Umbilical cord (tissue), 2 donors: ENCODE measurements around the gene PLAC9. TPM values are rescaled to one million over a fixed set of nuclear protein-coding genes. Genes with fewer than 3 reads are reported as not detected.
"Not testable (repeated sequence)": the region's sequence is repeated elsewhere in the genome, so short reads cannot be mapped to it uniquely, and the experiment has no call there.

Experiments
- DNase-seq: peaks from one replicate; pipeline ENCODE4 v3.0.0-alpha.2; 2015; ENCODE audit warnings: low spot score
- total RNA-seq: library from RNA; depleted of rRNA; stranded (reverse); fragments of >200 nt; gene quantifications from one replicate; pipeline ENCODE4 v1.2.3, GENCODE V29; 2014; ENCODE audit warnings: low replicate concordance; ENCODE audit not compliant: insufficient read depth

PLAC9 gene, protein sequence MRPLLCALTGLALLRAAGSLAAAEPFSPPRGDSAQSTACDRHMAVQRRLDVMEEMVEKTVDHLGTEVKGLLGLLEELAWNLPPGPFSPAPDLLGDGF
- 169 TPM for total RNA-seq

DNA sequence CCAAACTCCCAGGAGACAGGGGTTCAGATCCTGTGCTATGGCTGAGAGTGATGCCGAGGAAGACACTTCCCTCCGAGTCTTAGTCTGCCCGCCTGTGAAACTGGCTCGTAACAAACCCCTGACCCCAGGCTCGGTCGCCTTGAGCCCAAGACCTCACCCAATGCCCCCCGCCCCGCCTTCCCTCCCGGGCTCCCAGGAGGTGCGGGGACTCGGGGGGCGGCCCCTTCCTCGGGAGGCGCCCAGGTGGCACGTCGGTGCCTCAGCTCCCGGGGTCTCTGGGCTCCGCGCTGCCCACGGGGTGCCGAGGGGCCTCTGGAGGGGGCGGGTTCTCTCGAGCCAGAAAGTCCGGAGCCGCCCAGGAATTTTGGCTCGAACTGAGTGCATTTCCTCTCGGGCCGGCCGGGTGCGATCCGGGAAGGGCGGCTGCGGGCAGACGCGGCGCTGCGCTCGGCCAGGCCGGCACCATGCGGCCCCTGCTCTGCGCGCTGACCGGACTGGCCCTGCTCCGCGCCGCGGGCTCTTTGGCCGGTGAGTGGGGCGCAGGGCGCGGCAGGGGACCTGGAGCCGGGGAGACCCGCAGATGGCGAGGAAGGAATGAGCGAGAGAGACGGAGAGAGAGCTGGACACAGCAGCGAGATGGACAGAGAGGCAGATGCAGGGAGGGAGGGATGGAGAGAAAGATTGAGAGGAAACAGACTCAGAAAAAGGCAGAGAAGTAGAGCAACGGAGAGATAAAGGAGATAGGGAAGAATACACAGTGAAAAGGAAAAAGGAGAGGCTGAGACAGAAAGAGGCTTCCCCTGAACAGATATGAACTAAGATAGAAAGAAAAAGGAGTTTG, at the start of gene PLAC9:
Gene PLAC9, plus strand, starts transcription at position 432 of the 841 bp plus-strand sequence. Its CDS starts 33 bp downstream, at position 465.
- peak; percentile 76 for DNase-seq

DNA sequence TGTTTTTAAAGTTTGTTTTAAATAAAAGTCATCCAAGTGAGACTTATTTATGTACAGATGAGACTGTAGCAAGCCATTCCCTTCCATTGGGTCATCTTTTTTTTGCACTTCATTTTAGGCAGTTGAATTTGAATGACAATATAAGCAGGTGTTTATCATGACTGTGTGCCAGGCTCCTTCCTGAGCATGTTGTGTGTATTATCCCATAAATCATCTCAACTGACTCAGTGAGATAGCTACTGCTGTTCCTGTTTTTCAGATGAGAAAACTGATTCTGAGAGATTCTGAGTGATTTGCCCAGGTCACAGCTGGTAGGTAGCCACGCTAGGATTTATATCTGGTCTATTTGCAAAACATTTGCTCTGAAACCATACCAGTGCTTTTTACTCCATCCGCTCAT, 42.4 kb upstream of the PLAC9 start:
- DNase-seq = no peak

DNA sequence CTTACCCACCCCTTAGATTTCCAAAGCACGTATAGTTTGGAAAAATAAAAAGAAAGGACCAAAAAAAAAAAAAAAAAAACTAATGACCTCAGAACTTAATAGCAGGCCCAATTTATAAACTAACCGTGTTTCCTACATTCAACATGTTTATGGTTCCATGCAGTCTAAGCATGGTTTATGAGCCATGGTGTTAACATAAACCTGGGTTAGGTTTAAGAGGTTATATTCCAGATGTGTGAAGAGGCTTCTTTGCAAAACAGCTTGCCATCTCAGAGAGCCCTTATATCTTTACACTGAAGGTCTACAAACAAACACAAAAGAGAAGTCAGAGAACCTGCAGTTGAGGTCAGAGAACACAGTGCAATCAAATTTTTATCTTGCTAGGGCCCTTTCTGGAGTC, 38.3 kb upstream of the PLAC9 start:
- no peak for DNase-seq

DNA sequence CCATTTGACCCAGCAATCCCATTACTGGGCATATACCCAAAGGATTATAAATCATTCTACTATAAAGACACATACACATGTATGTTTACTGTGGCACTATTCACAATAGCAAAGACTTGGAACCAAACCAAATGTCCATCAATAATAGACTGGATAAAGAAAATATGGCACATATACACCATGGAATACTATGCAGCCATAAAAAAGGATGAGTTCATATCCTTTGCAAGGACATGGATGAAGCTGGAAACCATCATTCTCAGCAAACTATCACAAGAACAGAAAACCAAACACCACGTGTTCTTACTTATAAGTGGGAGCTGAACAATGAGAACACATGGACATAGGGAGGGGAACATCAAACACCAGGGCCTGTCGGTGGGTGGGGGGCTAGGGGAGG, 34.3 kb upstream of the PLAC9 start:
- DNase-seq = not testable (repeated sequence)

DNA sequence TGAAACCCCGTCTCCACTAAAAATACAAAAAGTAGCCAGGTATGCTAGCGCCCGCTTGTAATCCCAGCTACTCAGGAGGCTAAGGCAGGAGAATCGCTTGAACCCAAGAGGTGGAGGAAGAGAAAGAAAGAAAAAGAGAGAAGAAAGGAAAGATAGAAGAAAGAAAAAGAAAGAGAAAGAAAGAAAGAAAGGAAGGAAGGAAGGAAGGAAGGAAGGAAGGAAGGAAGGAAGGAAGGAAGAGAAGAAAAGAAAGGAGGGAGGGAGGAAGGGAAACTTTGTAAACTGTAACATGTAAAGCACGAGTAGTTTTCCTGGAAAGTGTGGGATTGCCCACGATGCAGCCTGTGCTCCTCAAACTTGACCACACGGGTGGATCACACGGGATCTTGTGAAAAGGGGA, 33.2 kb upstream of the PLAC9 start:
- DNase-seq = not testable (repeated sequence)

DNA sequence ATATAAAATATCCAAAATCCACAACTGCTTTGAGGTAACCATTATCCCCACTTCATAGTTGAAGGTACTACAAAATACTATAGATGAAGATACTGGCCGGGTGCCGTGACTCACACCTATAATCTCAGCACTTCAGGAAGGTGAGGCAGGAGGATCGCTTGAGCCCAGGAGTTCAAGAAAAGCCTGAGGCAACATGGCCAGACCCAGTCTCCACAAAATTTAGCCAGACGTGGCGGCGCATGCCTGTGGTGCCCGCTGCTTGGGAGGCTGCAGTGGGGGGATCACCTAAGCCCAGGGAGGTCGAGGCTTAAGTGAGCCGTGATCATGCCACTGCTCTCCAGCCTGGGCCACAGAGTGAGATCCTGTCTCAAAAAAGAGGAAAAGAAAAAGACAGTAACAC, 32.4 kb upstream of the PLAC9 start:
- no peak for DNase-seq

DNA sequence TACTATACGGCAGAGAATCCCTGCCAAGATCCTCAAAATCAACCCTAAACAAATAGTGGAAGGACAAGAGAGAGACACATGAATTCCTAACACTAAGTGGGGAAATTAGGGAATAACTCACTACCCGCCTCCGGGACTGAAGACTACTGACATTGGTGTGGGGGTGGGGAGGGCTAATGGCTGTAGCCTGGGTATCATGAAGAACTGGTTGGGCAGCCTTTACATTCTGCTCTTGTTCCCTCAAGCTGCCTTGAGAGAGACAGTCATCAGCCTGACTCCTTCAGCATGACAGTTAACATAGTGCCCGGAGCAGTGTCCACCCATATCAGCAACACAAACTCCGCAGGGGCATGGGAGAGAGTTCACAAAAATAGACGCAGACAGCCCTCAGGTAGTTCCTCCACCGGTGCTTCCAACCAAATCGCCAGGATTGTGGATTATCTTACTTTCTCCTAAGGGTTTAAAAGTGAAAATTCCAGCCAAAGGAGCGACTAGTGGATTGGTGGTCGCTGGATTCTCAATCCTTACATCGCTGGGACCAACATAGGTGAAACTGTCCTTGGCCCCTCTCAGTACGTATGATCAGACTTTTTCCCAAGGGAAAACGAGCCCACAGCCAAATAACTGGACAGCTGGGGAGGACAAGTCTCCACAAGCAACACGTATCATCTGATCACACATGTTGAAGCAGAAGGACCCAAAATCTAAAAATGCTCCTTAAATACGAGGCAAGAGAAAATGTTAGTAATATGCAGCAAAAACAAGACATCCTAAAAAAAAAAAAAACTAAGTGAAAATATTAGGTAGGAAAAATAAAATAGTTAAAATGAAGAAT, 31.5 kb upstream of the PLAC9 start:
- no peak for DNase-seq

DNA sequence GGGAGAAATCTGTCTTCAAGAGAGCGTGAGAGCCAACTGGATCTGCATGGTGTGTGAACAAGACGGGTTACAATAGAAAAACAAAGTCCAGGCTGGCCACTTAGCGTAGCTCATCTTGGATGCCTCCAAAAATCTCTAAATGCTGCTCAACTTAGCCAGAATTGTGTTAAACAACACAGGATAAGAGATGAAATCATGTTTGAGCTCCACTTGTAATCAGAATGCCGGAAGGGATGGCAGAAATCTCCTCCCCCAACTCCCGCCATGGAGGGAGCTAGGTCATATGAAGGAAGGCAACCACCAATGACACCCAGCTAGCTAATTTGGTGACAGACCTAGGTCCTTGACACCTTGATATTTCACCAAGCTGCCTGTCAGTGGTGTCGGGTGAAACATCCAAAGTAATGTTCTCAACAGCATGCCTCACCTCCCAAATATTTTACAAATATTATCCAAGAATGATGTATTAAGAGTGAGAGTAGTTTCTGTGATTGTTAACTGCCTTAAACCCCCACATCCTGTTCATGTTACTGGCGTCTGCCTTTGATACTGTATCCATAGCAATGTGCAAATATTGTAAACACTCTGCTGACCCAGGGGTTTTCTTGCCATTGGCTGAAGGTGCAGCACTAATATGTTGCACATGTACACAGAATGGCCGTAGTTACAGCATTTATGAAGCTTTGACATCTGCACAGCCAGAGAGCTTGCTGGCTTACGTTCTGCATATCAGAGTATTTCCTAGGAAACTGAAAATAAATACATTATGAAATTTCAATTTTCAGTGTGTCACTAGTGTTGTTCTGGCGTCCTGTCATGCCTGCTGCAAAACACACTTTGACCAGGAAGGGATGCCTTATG, 28.2 kb upstream of the PLAC9 start:
- peak; percentile 88 for DNase-seq

DNA sequence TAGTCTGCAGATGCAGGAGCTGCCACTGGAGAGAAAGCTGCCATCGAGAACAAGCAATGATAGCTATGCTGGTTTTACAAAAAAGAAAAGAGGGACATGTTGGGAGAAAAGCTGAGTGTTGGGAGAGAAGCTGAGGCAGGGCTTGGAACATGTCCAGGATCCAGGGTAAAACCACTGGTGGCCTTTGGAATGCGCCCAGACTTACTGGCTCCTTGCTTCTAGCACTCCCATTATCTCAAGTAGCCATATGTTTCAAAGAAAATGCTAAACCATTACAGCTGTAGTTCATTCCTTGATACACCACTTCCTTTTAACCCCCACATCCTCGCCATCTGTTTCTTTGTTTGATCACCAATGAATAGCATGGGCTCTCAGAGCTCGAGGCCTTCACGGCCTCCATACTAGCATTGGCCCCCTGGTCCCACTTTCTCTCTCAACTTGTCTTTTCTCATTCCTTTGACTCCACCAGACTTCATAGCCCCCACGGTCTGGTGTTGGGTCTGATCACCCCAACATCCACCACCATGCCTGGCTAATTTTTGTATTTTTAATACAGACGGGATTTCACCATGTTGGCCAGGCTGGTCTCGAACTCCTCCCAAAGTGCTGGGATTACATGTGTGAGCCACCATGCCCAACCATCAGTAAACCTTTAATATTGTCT, 23.8 kb upstream of the PLAC9 start:
- no peak for DNase-seq

DNA sequence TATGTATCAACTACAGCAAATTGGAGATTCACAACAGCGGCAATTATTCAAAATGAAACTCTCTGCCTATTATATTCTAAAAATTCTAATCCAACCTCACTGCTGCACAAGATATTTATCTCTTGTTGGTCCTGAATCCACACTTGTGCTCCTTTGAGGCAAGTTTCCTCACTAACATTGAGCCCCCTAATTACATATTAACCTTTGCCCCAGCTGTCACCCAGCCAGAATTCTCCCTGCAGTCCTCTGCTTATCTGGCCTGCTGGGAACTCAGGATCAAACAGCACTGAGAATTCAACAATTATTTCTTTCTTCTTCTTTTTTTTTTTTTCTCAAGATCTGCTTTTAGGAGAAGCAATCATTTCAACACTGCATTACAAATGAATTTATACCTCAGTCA, 21.5 kb upstream of the PLAC9 start:
- DNase-seq = no peak

DNA sequence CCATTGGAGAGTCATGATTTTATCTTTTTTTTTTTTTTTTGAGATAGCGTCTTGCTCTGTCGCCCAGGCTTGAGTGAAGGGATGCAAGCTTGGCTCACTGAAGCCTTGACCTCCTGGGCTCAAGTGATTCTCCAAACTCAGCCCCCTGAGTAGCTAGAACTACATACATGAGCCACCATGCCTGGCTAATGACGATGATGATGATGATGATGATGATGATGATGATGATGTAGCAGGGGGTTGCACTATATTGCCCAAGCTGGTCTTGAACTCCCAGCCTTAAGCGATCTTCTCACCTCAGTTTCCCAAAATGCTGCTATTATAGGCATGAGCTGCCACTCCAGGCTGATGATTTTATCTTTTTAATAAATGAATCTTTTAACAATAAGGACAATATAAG, 13.9 kb upstream of the PLAC9 start:
- DNase-seq = no peak

DNA sequence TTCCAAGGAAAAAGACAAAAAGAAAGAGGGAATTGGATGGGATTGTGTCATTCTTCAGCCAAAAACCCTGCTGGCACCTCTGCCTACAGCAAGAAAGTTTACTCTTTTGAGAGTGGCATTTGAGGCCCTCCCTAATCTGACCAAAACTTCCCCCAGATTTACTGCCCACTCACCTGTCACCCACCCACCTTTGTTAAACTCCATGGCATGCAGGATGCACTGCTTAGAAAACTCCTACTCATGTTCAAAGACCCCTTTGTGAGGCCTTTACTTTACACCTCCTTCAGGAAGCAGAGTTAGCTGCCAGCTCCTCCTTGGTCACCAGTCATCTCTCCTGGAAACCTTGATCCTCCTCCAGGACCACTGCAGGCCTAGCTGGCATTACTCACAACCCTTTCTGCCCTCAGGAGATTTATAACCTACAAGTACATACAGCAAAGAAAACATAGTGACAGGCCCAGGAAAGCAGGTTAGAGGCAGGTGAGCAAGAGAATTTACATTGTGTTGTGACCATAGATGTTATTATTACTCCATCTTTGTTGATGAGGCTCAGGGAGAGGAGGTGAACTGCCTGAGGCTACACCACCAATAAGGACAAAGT, 10.3 kb upstream of the PLAC9 start:
- DNase-seq = no peak

DNA sequence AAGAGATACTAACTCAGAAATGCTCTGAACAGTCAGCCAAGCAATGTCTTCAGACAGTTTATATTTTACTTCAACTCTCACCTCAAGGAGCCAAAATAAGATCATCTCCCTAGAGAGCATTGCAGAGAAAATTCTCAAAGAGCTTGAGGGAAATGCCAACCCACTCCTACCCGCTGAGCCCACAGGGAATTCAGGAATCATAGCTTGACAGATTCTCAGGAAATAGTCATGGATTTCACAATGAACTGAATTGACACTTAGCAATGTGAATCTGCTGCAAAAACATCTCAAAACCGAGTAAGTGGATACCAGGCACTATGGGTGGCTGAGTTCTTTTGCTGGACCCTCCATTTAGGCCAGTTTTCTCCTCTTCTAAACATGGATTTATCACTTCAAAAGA, 9.8 kb upstream of the PLAC9 start:
- no peak for DNase-seq

DNA sequence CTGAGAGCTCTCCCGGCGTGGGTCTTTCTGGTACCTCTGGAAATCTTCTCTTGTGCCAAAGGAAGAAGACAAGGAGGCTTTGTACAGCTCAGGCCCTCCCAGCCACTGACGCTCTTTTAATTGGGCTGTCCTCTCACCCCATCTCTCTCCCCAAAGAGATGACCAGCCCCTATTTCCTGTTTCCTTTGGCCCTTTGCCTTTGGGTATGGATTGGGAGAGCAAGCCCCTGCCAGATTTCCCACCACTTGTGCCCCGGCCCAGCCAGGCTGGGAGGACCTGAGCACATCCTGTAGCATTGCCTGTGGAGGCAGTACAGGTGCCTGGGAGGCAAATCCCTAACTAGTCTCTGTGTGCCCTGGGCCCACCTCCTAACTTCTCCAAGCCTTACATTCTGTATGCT, 5.7 kb upstream of the PLAC9 start:
- DNase-seq = no peak

DNA sequence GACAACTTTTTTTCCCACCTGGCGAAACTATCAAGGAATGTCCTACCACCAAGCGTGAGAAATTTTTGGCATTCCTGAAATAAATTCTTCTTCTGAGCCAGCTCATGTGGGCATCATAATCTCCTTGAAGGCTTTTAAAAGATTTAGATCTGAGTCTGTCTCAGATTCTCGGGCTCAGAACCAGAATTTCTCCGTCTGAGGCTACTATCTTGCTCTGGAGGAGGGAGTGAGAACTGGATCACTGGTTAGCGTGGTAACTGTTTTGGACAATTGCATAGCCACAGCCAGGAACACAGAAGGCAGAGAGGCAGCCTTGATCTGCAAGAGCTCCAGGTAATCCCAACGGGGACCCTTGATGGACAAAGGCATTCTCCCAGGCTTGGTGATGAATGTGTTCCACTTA, 1.0 kb upstream of the PLAC9 start:
- DNase-seq = no peak

DNA sequence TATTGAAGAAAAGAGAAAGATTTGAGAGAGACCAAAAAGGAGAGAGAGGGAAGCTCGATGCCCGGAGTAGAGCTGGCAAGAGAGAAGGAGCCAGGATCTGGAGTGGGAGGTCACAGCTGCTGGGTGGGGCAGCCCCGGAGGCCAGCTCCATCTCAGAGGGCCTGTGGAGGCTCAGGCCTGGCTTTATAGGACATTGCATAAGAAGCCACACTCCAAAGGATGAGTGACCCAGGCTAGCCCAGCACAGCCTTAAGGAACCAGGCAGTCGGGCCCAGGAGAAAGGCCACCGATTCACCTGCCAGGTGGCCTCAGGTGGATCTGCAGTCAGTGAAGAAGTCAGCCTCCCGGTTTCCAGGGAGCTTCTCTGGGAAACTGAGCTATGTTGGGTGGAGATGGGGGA, 676 bp downstream of the PLAC9 start:
- DNase-seq = peak; percentile 82

DNA sequence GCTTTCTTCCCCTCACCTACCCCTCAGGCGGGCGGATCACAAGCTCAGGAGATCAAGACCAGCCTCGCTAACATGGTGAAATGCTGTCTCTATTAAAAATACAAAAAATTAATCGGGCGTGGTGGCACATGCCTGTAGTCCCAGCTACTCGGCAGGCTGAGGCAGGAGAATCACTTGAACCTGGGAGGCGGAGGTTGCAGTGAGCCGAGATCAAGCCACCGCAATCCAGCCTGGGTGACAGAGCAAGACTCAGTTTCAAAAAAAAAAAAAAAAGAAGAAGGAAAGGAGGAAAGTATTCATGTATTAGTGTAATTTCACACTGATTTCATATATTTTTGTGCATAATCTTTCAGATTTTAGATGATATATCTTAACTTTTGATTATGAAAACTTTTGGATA, 1.2 kb downstream of the PLAC9 start:
- not testable (repeated sequence) for DNase-seq

DNA sequence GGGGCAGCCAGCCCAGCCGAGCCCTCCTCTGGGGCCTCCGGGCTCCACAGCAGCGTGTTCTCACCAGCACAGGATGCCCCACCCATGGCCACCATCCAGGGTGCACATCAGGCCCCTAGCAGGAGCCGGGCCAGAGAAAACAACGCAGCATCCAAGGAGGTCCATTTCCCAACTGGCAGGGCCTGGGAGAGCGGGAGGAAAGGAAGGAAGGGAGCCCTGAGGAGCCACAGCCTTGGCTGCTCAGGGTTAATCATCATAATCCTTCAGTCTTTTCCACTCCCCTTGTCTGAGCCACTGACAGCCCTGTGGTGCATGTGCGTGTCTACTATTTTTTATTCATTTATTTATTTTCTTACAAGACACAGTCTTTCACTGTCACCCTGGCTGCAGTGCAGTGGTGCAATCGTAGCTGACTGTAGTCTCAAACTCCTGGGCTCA, 3.6 kb downstream of the PLAC9 start:
- peak; percentile 98 for DNase-seq

DNA sequence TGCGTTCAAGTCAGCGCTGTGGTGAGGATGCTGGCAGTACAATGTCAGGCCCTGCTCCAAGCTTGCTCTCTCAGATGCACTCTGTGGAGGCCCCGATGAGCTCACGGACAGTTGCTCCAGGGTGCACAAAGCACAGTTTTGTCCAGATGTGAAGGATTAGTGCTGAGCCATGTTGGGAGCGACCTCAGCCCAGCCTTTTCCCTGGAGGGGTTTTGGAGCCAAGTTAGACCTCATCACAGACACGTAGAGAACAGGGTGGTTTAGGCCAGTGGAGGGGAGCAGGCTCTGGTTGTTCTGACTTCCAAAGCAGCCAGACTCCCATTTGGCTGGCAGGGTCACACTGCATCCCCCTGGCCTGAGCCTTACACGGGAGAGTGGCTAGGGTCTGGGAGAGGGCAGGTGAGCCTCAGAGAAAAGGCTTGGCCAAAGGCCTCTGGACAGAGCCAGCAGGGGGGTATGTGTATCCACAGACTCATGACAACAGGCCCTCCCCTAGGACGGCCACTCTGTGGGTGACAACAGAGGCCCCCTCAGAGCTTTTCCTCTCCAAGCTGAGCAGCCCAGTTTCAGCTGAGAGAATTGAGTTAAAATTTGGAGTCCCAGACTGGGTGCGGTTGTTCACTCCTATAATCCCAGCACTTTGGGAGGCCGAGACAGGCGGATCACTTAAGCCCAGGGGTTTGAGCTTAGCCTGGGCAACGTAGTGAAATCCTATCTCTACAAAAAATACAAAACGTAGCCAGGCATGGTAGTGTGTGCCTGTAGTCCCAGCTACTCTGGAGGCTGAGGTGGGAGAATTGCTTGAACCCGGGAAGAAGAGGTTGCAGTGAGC, 4.7 kb downstream of the PLAC9 start:
- peak; percentile 99 for DNase-seq

DNA sequence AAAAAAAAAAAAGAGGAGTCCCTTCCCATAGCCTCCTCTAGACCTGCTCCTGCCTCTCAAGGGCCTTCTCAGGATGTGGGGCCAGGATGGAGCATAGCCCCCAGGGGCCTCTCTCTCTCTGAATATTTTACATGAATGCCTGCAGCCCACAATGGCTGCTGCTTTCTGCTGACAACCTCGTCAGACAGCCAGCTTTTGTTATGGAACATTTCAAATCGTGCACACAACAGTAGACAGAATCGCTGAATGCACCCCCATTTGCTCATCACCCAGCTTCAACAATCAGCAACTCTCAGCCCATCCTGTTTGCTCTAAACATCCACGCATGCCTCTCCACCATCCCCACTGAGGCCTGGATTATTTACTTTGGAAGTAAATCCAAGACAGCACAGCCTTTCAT, 5.4 kb downstream of the PLAC9 start:
- DNase-seq = peak; percentile 89
